Activated T-cell treated with anti-CD3 and anti-CD28 coated beads for 4 hours (primary cell): ENCODE results near the gene ZDHHC3.
A peak's percentile ranks its signal among the peaks of the same experiment; 100 is the strongest.

Source experiments
- DNase-seq: peaks from one replicate; pipeline ENCODE4 v3.0.0-alpha.2; 2020

Gene ZDHHC3

GRCh38 chr3:44976002-44976815 lies at the start of gene ZDHHC3, which contains the start of gene EXOSC7:
Gene ZDHHC3 (minus strand): TSS chr3:44976174. CDS start chr3:44959436, 16,738 bp downstream.
Gene EXOSC7 (plus strand): TSS chr3:44976244. CDS start chr3:44976278, 34 bp downstream.
- DNase-seq, result peak; percentile 81

- DNase-seq, result no peak
Measured at GRCh38 chr3:45024542-45025255, 48.7 kb upstream of the ZDHHC3 start.

- no peak for DNase-seq
Measured at GRCh38 chr3:45023675-45024074, 47.7 kb upstream of the ZDHHC3 start.

- DNase-seq, result no peak
Measured at GRCh38 chr3:45021524-45022297, 45.7 kb upstream of the ZDHHC3 start.

- no peak for DNase-seq
Measured at GRCh38 chr3:45020534-45020933, 44.6 kb upstream of the ZDHHC3 start.

- no peak for DNase-seq
Measured at GRCh38 chr3:45017821-45018220, 41.8 kb upstream of the ZDHHC3 start.

GRCh38 chr3:45016916-45017315 lies 40.9 kb upstream of the ZDHHC3 start:
- no peak for DNase-seq

- no peak for DNase-seq
Measured at GRCh38 chr3:45012577-45012976, 36.6 kb upstream of the ZDHHC3 start.

GRCh38 chr3:45011756-45012508 lies 36.0 kb upstream of the ZDHHC3 start:
- no peak for DNase-seq

- DNase-seq, result no peak
Measured at GRCh38 chr3:45010811-45011333, 34.9 kb upstream of the ZDHHC3 start.

GRCh38 chr3:45009868-45010267 lies 33.9 kb upstream of the ZDHHC3 start:
- DNase-seq, result no peak

- DNase-seq, result no peak
Measured at GRCh38 chr3:45008117-45008516, 32.1 kb upstream of the ZDHHC3 start.

- no peak for DNase-seq
Measured at GRCh38 chr3:45007091-45007490, 31.1 kb upstream of the ZDHHC3 start.

GRCh38 chr3:45003859-45004258 lies 27.9 kb upstream of the ZDHHC3 start:
- no peak for DNase-seq

- no peak for DNase-seq
Measured at GRCh38 chr3:45003406-45003805, 27.4 kb upstream of the ZDHHC3 start.

GRCh38 chr3:45002720-45003119 lies 26.7 kb upstream of the ZDHHC3 start:
- DNase-seq, result no peak

GRCh38 chr3:45002139-45002660 lies 26.2 kb upstream of the ZDHHC3 start:
- DNase-seq, result no peak

GRCh38 chr3:45001738-45002137 lies 25.8 kb upstream of the ZDHHC3 start:
- no peak for DNase-seq

- no peak for DNase-seq
Measured at GRCh38 chr3:45000823-45001222, 24.8 kb upstream of the ZDHHC3 start.

- DNase-seq, result no peak
Measured at GRCh38 chr3:44999782-45000181, 23.8 kb upstream of the ZDHHC3 start.

GRCh38 chr3:44996556-44996969 lies 20.6 kb upstream of the ZDHHC3 start:
- no peak for DNase-seq

- DNase-seq, result no peak
Measured at GRCh38 chr3:44995142-44995770, 19.3 kb upstream of the ZDHHC3 start.
